CD14-positive monocyte (primary cell): ENCODE results near the gene VN1R5. TPM values are rescaled to one million over a fixed set of nuclear protein-coding genes. Genes with fewer than 3 reads are reported as not detected.

ENCODE experiments used
- DNase-seq, 3 donors: peaks; one replicate each; pipeline ENCODE4 v3.0.0-alpha.2; 2011 to 2022
- H2AFZ ChIP-seq: 2 replicates; pipeline ENCODE4 v1.6.0; 2012; ENCODE audit warnings: mild to moderate bottlenecking, low read depth, low read length, inconsistent platforms; ENCODE audit not compliant: insufficient read depth, poor library complexity, severe bottlenecking
- H3K27ac ChIP-seq, 2 donors: 1 replicate in 1 of 2; 2 replicates in 1 of 2; pipeline ENCODE4 v1.5.1; 2012 to 2013; ENCODE audit warnings: low read length in 2 of 2, control low read depth in 1 of 2, inconsistent platforms in 1 of 2, low read depth in 1 of 2, mild to moderate bottlenecking in 1 of 2
- H3K27me3 ChIP-seq, 2 donors: one replicate each; pipeline versions ENCODE4 v1.6.0 to v1.6.1; 2011 to 2013; ENCODE audit warnings: low read length in 2 of 2; ENCODE audit not compliant: control insufficient read depth in 2 of 2, insufficient read depth in 2 of 2
- H3K36me3 ChIP-seq, 2 donors: replicated peaks in 1 of 2; 1 replicate in 1 of 2; 2 replicates in 1 of 2; pipeline versions ENCODE4 v1.5.1 to v1.6.1; 2012 to 2013; ENCODE audit warnings: low read length in 2 of 2, control low read depth in 1 of 2, inconsistent platforms in 1 of 2, mild to moderate bottlenecking in 1 of 2; ENCODE audit not compliant: insufficient read depth in 2 of 2, control insufficient read depth in 1 of 2
- H3K4me1 ChIP-seq, 2 donors: 1 replicate in 1 of 2; 2 replicates in 1 of 2; pipeline versions ENCODE4 v1.5.1 to v1.6.1; 2012 to 2013; ENCODE audit warnings: low read length in 2 of 2, control low read depth in 1 of 2, inconsistent platforms in 1 of 2, mild to moderate bottlenecking in 1 of 2, moderate library complexity in 1 of 2; ENCODE audit not compliant: insufficient read depth in 2 of 2, control insufficient read depth in 1 of 2
- H3K4me2 ChIP-seq: replicated peaks from 2 replicates; pipeline ENCODE3; 2012; ENCODE audit warnings: low read length, moderate library complexity, mild to moderate bottlenecking; ENCODE audit not compliant: poor library complexity, severe bottlenecking; ENCODE audit errors: extremely low read depth
- H3K4me3 ChIP-seq, 3 experiments: fragments of 200-600 bp in 1 of 3; sonication (generic) in 1 of 3; replicated peaks in 1 of 3; 1 replicate in 2 of 3; 2 replicates in 1 of 3; pipeline ENCODE4 v1.5.1; 2011 to 2013; ENCODE audit warnings: low read length in 3 of 3, mild to moderate bottlenecking in 3 of 3, control low read depth in 2 of 3, low read depth in 2 of 3, inconsistent platforms in 1 of 3, moderate library complexity in 1 of 3
- H3K79me2 ChIP-seq: 2 replicates; pipeline ENCODE4 v1.6.0; 2012; ENCODE audit warnings: mild to moderate bottlenecking, control low read depth, inconsistent platforms, low read length, moderate library complexity; ENCODE audit not compliant: insufficient read depth
- H3K9ac ChIP-seq: 2 replicates; pipeline ENCODE4 v1.6.0; 2017; ENCODE audit warnings: low read length, mild to moderate bottlenecking; ENCODE audit not compliant: insufficient read depth, poor library complexity, severe bottlenecking
- H3K9me3 ChIP-seq, 2 donors: replicated peaks in 1 of 2; 1 replicate in 1 of 2; 2 replicates in 1 of 2; pipeline versions ENCODE4 v1.5.1 to v1.6.1; 2012 to 2013; ENCODE audit warnings: low read length in 2 of 2, control low read depth in 1 of 2; ENCODE audit not compliant: control insufficient read depth in 1 of 2, insufficient read depth in 1 of 2
- H4K20me1 ChIP-seq: 2 replicates; pipeline ENCODE4 v1.6.0; 2012; ENCODE audit warnings: mild to moderate bottlenecking, low read length, control low read depth, moderate library complexity; ENCODE audit not compliant: insufficient read depth
- H3K27ac Mint-ChIP-seq, 7 donors: one replicate each; pipeline ENCODE4 v1.8.0; 2020; ENCODE audit warnings: mild to moderate bottlenecking in 7 of 7, mixed read lengths in 7 of 7, moderate library complexity in 6 of 7, inconsistent platforms in 2 of 7
- H3K27me3 Mint-ChIP-seq, 3 donors: one replicate each; pipeline ENCODE4 v1.8.0; 2021 to 2022; ENCODE audit warnings: low read depth in 3 of 3, mild to moderate bottlenecking in 3 of 3, mixed read lengths in 3 of 3, moderate library complexity in 3 of 3, inconsistent platforms in 1 of 3
- H3K36me3 Mint-ChIP-seq, 2 donors: one replicate each; pipeline ENCODE4 v1.8.0; 2020; ENCODE audit warnings: mixed read lengths in 2 of 2, inconsistent platforms in 1 of 2, mild to moderate bottlenecking in 1 of 2
- H3K4me1 Mint-ChIP-seq: one replicate; pipeline ENCODE4 v1.8.0; 2020; ENCODE audit warnings: mild to moderate bottlenecking, mixed read lengths
- H3K4me3 Mint-ChIP-seq, 2 donors: one replicate each; pipeline ENCODE4 v1.8.0; 2020; ENCODE audit warnings: mild to moderate bottlenecking in 2 of 2, mixed read lengths in 2 of 2, moderate library complexity in 1 of 2
- H3K9me3 Mint-ChIP-seq, 7 donors: one replicate each; pipeline ENCODE4 v1.8.0; 2020 to 2022; ENCODE audit warnings: mixed read lengths in 7 of 7, mild to moderate bottlenecking in 6 of 7, moderate library complexity in 6 of 7, inconsistent platforms in 2 of 7
- CTCF ChIP-seq: fragments of 200-600 bp; IDR thresholded peaks from one replicate; pipeline ENCODE4 v1.8.0; 2022; ENCODE audit warnings: antibody characterized with exemption, mild to moderate bottlenecking
- WGBS: methylation state at CpG from one replicate; pipeline ENCODE4 v1.1.5; 2013; ENCODE audit warnings: missing lambda C conversion rate; ENCODE audit not compliant: insufficient coverage; 5-methylcytosine and 5-hydroxymethylcytosine counted together
- intact Hi-C, 2 donors: fragments of 100-400 bp; cut with micrococcal nuclease; formaldehyde crosslinking; loops; one replicate each; pipeline versions ENCODE4 v1.15.0 to v1.15.1; 2023
- polyA plus RNA-seq, 3 donors: library from polyadenylated mRNA; depleted of rRNA in 1 of 3; unstranded in 2 of 3; stranded (reverse) in 1 of 3; fragments of 300-500 nt in 2 of 3; fragments of >200 nt in 1 of 3; fragmentation: Illumina TruSeq in 2 of 3; gene quantifications; 1 replicate in 2 of 3; 2 replicates in 1 of 3; pipeline ENCODE4 v1.2.3, GENCODE V29; 2012 to 2021

The VN1R5 gene
- polyA plus RNA-seq, 3 donors = not detected

- H3K4me2 ChIP-seq = no peak overlapping the region
- TF ChIP-seq CTCF = no peak
- no peak overlapping the region for H3K27ac ChIP-seq
- no peaks in the 10 kb centered on the region for H3K36me3 Mint-ChIP-seq
- H3K9me3 ChIP-seq = peaks cover 23 to 38% of the 10 kb centered on the region in 2 donors
- no peak overlapping the region for H3K4me3 Mint-ChIP-seq
- peaks cover 26 to 36% (median 35%) of the 10 kb centered on the region in 7 donors for H3K9me3 Mint-ChIP-seq
- H3K4me1 Mint-ChIP-seq = no peaks in the 10 kb centered on the region
- WGBS = 89% methylated on average over 14 of the region's 17 CpGs
- no peak for DNase-seq
- H3K27me3 Mint-ChIP-seq = peaks cover 0 to 3% (median 0%) of the 10 kb centered on the region in 3 donors
- H3K27me3 ChIP-seq = no peaks in the 10 kb centered on the region
- H3K36me3 ChIP-seq = no peaks in the 10 kb centered on the region
- intact Hi-C loops = no loop called here
- no peaks in the 10 kb centered on the region for H3K79me2 ChIP-seq
- H2AFZ ChIP-seq = no peak overlapping the region
- H3K27ac Mint-ChIP-seq = no peak overlapping the region
- H4K20me1 ChIP-seq = no peaks in the 10 kb centered on the region
- H3K9ac ChIP-seq = no peak overlapping the region
- no peak overlapping the region for H3K4me3 ChIP-seq
- no peaks in the 10 kb centered on the region for H3K4me1 ChIP-seq
These were observed 36.1 kb downstream of the VN1R5 start for GRCh38 chr1:247291833-247292561.

GRCh38 chr1:247293047-247293446 is 37.2 kb downstream of the VN1R5 start:
- Mint-ChIP-seq H3K9me3 (peaks cover 17 to 25% (median 25%) of the 10 kb centered on the region in 7 donors), H3K27ac (no peak overlapping the region), H3K4me3 (no peak overlapping the region), H3K4me1 (no peaks in the 10 kb centered on the region), H3K27me3 (peaks cover 0 to 4% (median 0%) of the 10 kb centered on the region in 3 donors), H3K36me3 (no peaks in the 10 kb centered on the region)
- no peak overlapping the region for H3K4me3 ChIP-seq
- H3K36me3 ChIP-seq = no peaks in the 10 kb centered on the region
- peaks cover 15 to 28% of the 10 kb centered on the region in 2 donors for H3K9me3 ChIP-seq
- no peaks in the 10 kb centered on the region for H3K4me1 ChIP-seq
- H4K20me1 ChIP-seq = no peaks in the 10 kb centered on the region
- H3K9ac ChIP-seq = no peak overlapping the region
- H3K27ac ChIP-seq = no peak overlapping the region
- intact Hi-C loops = no loop called here
- no peaks in the 10 kb centered on the region for H3K79me2 ChIP-seq
- H2AFZ ChIP-seq = no peak overlapping the region
- no peak overlapping the region for H3K4me2 ChIP-seq
- H3K27me3 ChIP-seq = no peaks in the 10 kb centered on the region
- no peak for TF ChIP-seq CTCF
- 82% methylated on average over 5 of the region's 7 CpGs for WGBS
- no peak for DNase-seq
